Liver (tissue), 9 donors: Measurements from ENCODE around the gene SPATS2. TPM values are rescaled to one million over a fixed set of nuclear protein-coding genes. Genes with fewer than 3 reads are reported as not detected.

Source experiments
- DNase-seq: peaks from one replicate; pipeline ENCODE4 v3.0.0-alpha.2; 2017; ENCODE audit warnings: low spot score
- H3K27ac ChIP-seq, 2 donors: one replicate each; pipeline ENCODE4 v1.7.0; 2013; ENCODE audit warnings: inconsistent platforms in 2 of 2, low read length in 2 of 2, control low read depth in 1 of 2, low read depth in 1 of 2, mild to moderate bottlenecking in 1 of 2
- H3K27me3 ChIP-seq, 4 donors: one replicate each; pipeline versions ENCODE4 v1.6.1 to v1.7.0; 2013; ENCODE audit warnings: low read length in 3 of 4, inconsistent platforms in 1 of 4, mild to moderate bottlenecking in 1 of 4, moderate library complexity in 1 of 4; ENCODE audit not compliant: control insufficient read depth in 4 of 4, insufficient read depth in 4 of 4
- H3K36me3 ChIP-seq, 4 donors: one replicate each; pipeline versions ENCODE4 v1.6.1 to v1.7.0; 2013; ENCODE audit warnings: low read length in 3 of 4, mild to moderate bottlenecking in 3 of 4, low read depth in 1 of 4, moderate library complexity in 1 of 4; ENCODE audit not compliant: control insufficient read depth in 4 of 4, insufficient read depth in 3 of 4
- H3K4me1 ChIP-seq, 4 donors: one replicate each; pipeline versions ENCODE4 v1.6.1 to v1.7.0; 2013; ENCODE audit warnings: low read length in 3 of 4, mild to moderate bottlenecking in 3 of 4, moderate library complexity in 1 of 4; ENCODE audit not compliant: control insufficient read depth in 4 of 4, insufficient read depth in 4 of 4
- H3K4me3 ChIP-seq, 3 donors: one replicate each; pipeline versions ENCODE4 v1.6.1 to v1.7.0; 2013; ENCODE audit warnings: low read length in 3 of 3, control low read depth in 1 of 3, low read depth in 1 of 3, mild to moderate bottlenecking in 1 of 3
- H3K9ac ChIP-seq, 2 donors: one replicate each; pipeline ENCODE4 v1.7.0; 2013; ENCODE audit warnings: low read length in 2 of 2, mild to moderate bottlenecking in 2 of 2, moderate library complexity in 2 of 2, control low read depth in 1 of 2, low read depth in 1 of 2
- H3K9me3 ChIP-seq, 4 donors: one replicate each; pipeline versions ENCODE4 v1.6.1 to v1.7.0; 2013; ENCODE audit warnings: low read length in 3 of 4; ENCODE audit not compliant: control insufficient read depth in 4 of 4
- ATF3 ChIP-seq: IDR thresholded peaks from 2 replicates; pipeline ENCODE4 v1.6.1; 2016; ENCODE audit warnings: antibody characterized with exemption
- CTCF ChIP-seq: fragments of 150-350 bp; IDR thresholded peaks from 2 replicates; pipeline ENCODE4 v1.5.1; 2017; ENCODE audit warnings: improper control_type of control experiment, low read depth, low read length; ENCODE audit not compliant: missing input control
- EGR1 ChIP-seq, 2 donors: IDR thresholded peaks; 2 replicates each; pipeline ENCODE4 v1.6.1; 2016 to 2018; ENCODE audit warnings: antibody characterized with exemption in 2 of 2, low read depth in 2 of 2
- FOXA1 ChIP-seq: IDR thresholded peaks from 2 replicates; pipeline ENCODE4 v1.6.1; 2016; ENCODE audit warnings: antibody characterized with exemption
- FOXA2 ChIP-seq: IDR thresholded peaks from 2 replicates; pipeline ENCODE4 v1.6.1; 2016; ENCODE audit warnings: antibody characterized with exemption
- GABPA ChIP-seq, 2 donors: IDR thresholded peaks in 1 of 2; conservative IDR thresholded peaks in 1 of 2; 2 replicates each; pipeline ENCODE4 v1.6.1; 2016; ENCODE audit warnings: antibody characterized with exemption in 2 of 2, mild to moderate bottlenecking in 1 of 2, moderate library complexity in 1 of 2
- HNF4A ChIP-seq, 2 donors: conservative IDR thresholded peaks; 2 replicates each; pipeline ENCODE4 v1.6.1; 2016; ENCODE audit warnings: antibody characterized with exemption in 2 of 2, mild to moderate bottlenecking in 2 of 2
- HNF4G ChIP-seq: IDR thresholded peaks from 2 replicates; pipeline ENCODE4 v1.6.1; 2016; ENCODE audit warnings: antibody characterized with exemption
- JUND ChIP-seq, 2 donors: IDR thresholded peaks; 2 replicates each; pipeline ENCODE4 v1.6.1; 2016; ENCODE audit warnings: antibody characterized with exemption in 2 of 2
- MAX ChIP-seq: IDR thresholded peaks from 2 replicates; pipeline ENCODE4 v1.6.1; 2016; ENCODE audit warnings: antibody characterized with exemption
- NR2F2 ChIP-seq: IDR thresholded peaks from 2 replicates; pipeline ENCODE4 v1.6.1; 2016; ENCODE audit warnings: antibody characterized with exemption
- RAD21 ChIP-seq, 2 donors: IDR thresholded peaks; 2 replicates each; pipeline ENCODE4 v1.6.1; 2016; ENCODE audit warnings: antibody characterized with exemption in 2 of 2, mild to moderate bottlenecking in 2 of 2
- REST ChIP-seq: IDR thresholded peaks from 2 replicates; pipeline ENCODE4 v1.6.1; 2016; ENCODE audit warnings: antibody characterized with exemption, mild to moderate bottlenecking
- RXRA ChIP-seq, 2 donors: IDR thresholded peaks; 2 replicates each; pipeline ENCODE4 v1.6.1; 2017 to 2018; ENCODE audit warnings: antibody characterized with exemption in 2 of 2, mild to moderate bottlenecking in 1 of 2
- SP1 ChIP-seq: IDR thresholded peaks from 2 replicates; pipeline ENCODE4 v1.6.1; 2018; ENCODE audit warnings: antibody characterized with exemption, mild to moderate bottlenecking
- TAF1 ChIP-seq: conservative IDR thresholded peaks from 2 replicates; pipeline ENCODE4 v1.6.1; 2016; ENCODE audit warnings: antibody characterized with exemption, mild to moderate bottlenecking
- YY1 ChIP-seq: IDR thresholded peaks from 2 replicates; pipeline ENCODE4 v1.6.1; 2016; ENCODE audit warnings: antibody characterized with exemption, mild to moderate bottlenecking
- ZBTB33 ChIP-seq: IDR thresholded peaks from 2 replicates; pipeline ENCODE4 v1.6.1; 2016; ENCODE audit warnings: antibody characterized with exemption
- WGBS: extraction: QIAGEN DNeasy Blood & Tissue Kit; methylation state at CpG from one replicate; pipeline ENCODE4 v1.1.7; 2013; 5-methylcytosine and 5-hydroxymethylcytosine counted together
- polyA plus RNA-seq, 2 donors: library from polyadenylated mRNA; stranded (reverse) in 1 of 2; unstranded in 1 of 2; fragments of 200-250 nt in 1 of 2; fragments of >200 nt in 1 of 2; fragmentation: Nextera tagmentation in 1 of 2; extraction: Ambion mirVana in 1 of 2; gene quantifications; one replicate each; pipeline versions ENCODE4 v1.2.1 to v1.2.3, GENCODE V29; 2013 to 2015
- total RNA-seq, 2 donors: library from RNA; depleted of rRNA; stranded (reverse); fragments of >200 nt; gene quantifications; one replicate each; pipeline ENCODE4 v1.2.3, GENCODE V29; 2014
- donor health status: healthy.
- donor health status: healthy.
- donor health status: healthy.
- donor health status: healthy.
- donor health status: healthy.

SPATS2 gene
- total and polyA plus RNA-seq, 4 donors: 2.4 to 5.2 (median 4.5) TPM

- no peak for TF ChIP-seq HNF4G
- TF ChIP-seq CTCF: no peak
- TF ChIP-seq FOXA1: no peak
- no peak for TF ChIP-seq FOXA2
- TF ChIP-seq GABPA (IDR thresholded peaks at IDR 0.05 in 1 of 2, conservative IDR thresholded peaks at IDR 0.05 in 1 of 2): no peak
- no peak for TF ChIP-seq EGR1 (IDR thresholded peaks at IDR 0.05; ENCODE audit: low read depth in 2 of 2)
- no peak for TF ChIP-seq REST
- TF ChIP-seq ATF3: no peak
- no peak for TF ChIP-seq NR2F2
- no peak for TF ChIP-seq ZBTB33
- TF ChIP-seq SP1: no peak
- TF ChIP-seq RXRA (IDR thresholded peaks at IDR 0.05): no peak
- TF ChIP-seq TAF1: no peak
- no peak for TF ChIP-seq RAD21 (IDR thresholded peaks at IDR 0.05)
- no peak for TF ChIP-seq HNF4A (conservative IDR thresholded peaks at IDR 0.05)
- no peak for TF ChIP-seq JUND (IDR thresholded peaks at IDR 0.05)
- no peak for TF ChIP-seq MAX
- TF ChIP-seq YY1: no peak
- DNase-seq: no peak
Measured at GRCh38 chr12:49365542-49365941, 1.7 kb upstream of the SPATS2 start.

More at GRCh38 chr12:49365542-49365941, 1.7 kb upstream of the SPATS2 start:
- H3K9me3 ChIP-seq: no peaks in the 10 kb centered on the region
- 81% methylated on average over 5 of the region's 5 CpGs for WGBS
- H3K4me3 ChIP-seq: no peak overlapping the region
- H3K9ac ChIP-seq: no peak overlapping the region
- no peak overlapping the region for H3K27ac ChIP-seq
- no peaks in the 10 kb centered on the region for H3K27me3 ChIP-seq
- peaks cover 2 to 15% (median 5%) of the 10 kb centered on the region in 4 donors for H3K4me1 ChIP-seq
- no peaks in the 10 kb centered on the region for H3K36me3 ChIP-seq
